Measurements from ENCODE around the gene ERH. TPM values are rescaled to one million over a fixed set of nuclear protein-coding genes. Genes with fewer than 3 reads are reported as not detected.

The ERH gene
- polyA plus RNA-seq, 3 donors: 63.6 to 67.0 (median 64.3) TPM

DNA sequence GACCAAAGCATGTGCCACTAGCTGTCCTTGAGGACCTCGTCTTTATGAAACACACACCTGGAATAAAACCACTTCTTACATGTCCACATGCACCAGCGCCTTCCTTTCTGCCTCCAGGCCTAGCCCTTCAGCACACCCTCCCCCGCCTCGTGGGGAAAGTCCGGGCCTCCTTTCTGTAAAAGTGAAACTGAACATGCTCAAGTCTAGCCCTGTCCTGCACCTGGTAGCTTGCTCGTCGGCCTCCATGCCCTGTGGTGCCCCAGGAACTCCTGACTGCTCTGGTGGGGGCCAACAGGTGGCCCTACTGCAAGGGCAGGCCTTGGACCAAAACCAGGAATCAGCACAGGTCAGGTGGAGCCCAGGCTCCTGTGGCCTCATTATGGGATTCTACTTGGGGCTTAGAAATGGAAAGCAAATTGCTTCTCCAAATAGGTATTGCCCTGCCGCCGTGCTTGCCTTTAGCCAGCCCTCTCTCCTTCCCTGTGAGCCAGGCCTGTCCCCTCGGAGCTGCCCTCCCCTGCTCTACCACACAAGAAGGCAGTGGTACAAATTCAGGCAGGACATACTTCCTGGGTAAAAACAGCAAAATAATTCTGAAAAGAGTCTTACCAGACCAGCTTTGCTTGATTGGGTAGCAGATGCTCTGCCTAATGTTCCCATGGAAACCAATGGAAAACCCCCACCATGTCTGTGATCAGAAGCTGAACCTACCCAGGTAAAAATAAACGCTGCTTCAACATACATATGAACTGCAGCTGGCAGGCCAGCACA is 43.5 kb downstream of the ERH start:
- Histone ChIP-seq H3K4me3 (replicated peaks in 1 of 3; ENCODE audit: low read depth in 2 of 3, low read length in 3 of 3) (no peak overlapping the region), H3K9ac (ENCODE audit: insufficient read depth, low read length, poor library complexity, severe bottlenecking) (no peak overlapping the region), H3K79me2 (ENCODE audit: insufficient read depth, low read length) (no peaks in the 10 kb centered on the region), H3K9me3 (replicated peaks in 1 of 2; ENCODE audit: control insufficient read depth in 1 of 2, insufficient read depth in 1 of 2, low read length in 2 of 2) (no peaks in the 10 kb centered on the region), H3K27ac (ENCODE audit: low read depth in 1 of 2, low read length in 2 of 2) (no peak overlapping the region), H3K36me3 (replicated peaks in 1 of 2; ENCODE audit: control insufficient read depth in 1 of 2, insufficient read depth in 2 of 2, low read length in 2 of 2) (no peaks in the 10 kb centered on the region), H3K27me3 (ENCODE audit: control insufficient read depth in 2 of 2, insufficient read depth in 2 of 2, low read length in 2 of 2) (no peaks in the 10 kb centered on the region), H3K4me2 (replicated peaks; ENCODE audit: extremely low read depth, low read length, poor library complexity, severe bottlenecking) (no peak overlapping the region), H2AFZ (ENCODE audit: insufficient read depth, low read depth, low read length, poor library complexity, severe bottlenecking) (peak overlapping the region; percentile 35), H4K20me1 (ENCODE audit: insufficient read depth, low read length) (no peaks in the 10 kb centered on the region), H3K4me1 (ENCODE audit: control insufficient read depth in 1 of 2, insufficient read depth in 2 of 2, low read length in 2 of 2) (peaks cover 11 to 16% of the 10 kb centered on the region in 2 donors)
- intact Hi-C loops (cut with micrococcal nuclease): no loop called here
- 76% methylated on average over 11 of the region's 11 CpGs for WGBS (ENCODE audit: insufficient coverage)
- TF ChIP-seq, protein P1, sequence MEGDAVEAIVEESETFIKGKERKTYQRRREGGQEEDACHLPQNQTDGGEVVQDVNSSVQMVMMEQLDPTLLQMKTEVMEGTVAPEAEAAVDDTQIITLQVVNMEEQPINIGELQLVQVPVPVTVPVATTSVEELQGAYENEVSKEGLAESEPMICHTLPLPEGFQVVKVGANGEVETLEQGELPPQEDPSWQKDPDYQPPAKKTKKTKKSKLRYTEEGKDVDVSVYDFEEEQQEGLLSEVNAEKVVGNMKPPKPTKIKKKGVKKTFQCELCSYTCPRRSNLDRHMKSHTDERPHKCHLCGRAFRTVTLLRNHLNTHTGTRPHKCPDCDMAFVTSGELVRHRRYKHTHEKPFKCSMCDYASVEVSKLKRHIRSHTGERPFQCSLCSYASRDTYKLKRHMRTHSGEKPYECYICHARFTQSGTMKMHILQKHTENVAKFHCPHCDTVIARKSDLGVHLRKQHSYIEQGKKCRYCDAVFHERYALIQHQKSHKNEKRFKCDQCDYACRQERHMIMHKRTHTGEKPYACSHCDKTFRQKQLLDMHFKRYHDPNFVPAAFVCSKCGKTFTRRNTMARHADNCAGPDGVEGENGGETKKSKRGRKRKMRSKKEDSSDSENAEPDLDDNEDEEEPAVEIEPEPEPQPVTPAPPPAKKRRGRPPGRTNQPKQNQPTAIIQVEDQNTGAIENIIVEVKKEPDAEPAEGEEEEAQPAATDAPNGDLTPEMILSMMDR (IDR thresholded peaks at IDR 0.05): no peak
- Mint-ChIP-seq H3K4me3 (peak overlapping the region in 1 of 2 donors; percentile 37), H3K27me3 (ENCODE audit: low read depth in 3 of 3) (peaks cover 6 to 20% (median 8%) of the 10 kb centered on the region in 3 donors), H3K27ac (peak overlapping the region in 3 of 7 donors; percentile 37 to 67 (median 63)), H3K4me1 (peaks cover 22% of the 10 kb centered on the region), H3K9me3 (no peaks in the 10 kb centered on the region), H3K36me3 (no peaks in the 10 kb centered on the region)
- DNase-seq: no peak

DNA sequence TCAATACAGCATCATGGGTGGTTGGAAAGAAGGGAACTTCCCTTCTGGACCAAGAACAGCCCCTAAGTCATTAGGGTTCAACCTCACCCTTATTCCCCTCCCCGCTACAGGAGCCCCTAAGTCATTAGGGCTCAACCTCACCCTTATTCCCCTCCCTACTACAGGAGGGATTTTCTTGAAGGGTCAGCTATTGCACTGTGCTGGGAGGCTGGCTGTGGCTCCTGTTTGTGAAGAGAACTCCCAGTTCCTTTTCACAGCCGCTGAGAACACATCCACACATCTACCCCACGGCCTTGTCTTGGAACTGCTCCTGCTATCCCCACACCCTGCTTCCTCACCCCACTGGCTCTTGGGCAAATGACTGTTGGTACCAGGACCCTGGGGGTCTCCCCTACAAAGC is 44.9 kb downstream of the ERH start:
- intact Hi-C loops (cut with micrococcal nuclease): no loop called here
- TF ChIP-seq, protein P1 (IDR thresholded peaks at IDR 0.05): no peak

More for the DNA sequence above, 44.9 kb downstream of the ERH start:
- peaks cover 5 to 15% (median 9%) of the 10 kb centered on the region in 3 donors for H3K27me3 Mint-ChIP-seq (ENCODE audit: low read depth in 3 of 3)
- no peaks in the 10 kb centered on the region for H3K36me3 Mint-ChIP-seq
- H3K79me2 ChIP-seq (ENCODE audit: insufficient read depth, low read length): no peaks in the 10 kb centered on the region
- 81% methylated on average over 2 of the region's 3 CpGs for WGBS (ENCODE audit: insufficient coverage)
- no peak overlapping the region for H3K27ac ChIP-seq (ENCODE audit: low read depth in 1 of 2, low read length in 2 of 2)
- H4K20me1 ChIP-seq (ENCODE audit: insufficient read depth, low read length): no peaks in the 10 kb centered on the region
- H3K27me3 ChIP-seq (ENCODE audit: control insufficient read depth in 2 of 2, insufficient read depth in 2 of 2, low read length in 2 of 2): no peaks in the 10 kb centered on the region
- H3K9me3 Mint-ChIP-seq: no peaks in the 10 kb centered on the region
- no peak for DNase-seq
- H3K4me1 ChIP-seq (ENCODE audit: control insufficient read depth in 1 of 2, insufficient read depth in 2 of 2, low read length in 2 of 2): peaks cover 11 to 16% of the 10 kb centered on the region in 2 donors
- H3K36me3 ChIP-seq (replicated peaks in 1 of 2; ENCODE audit: control insufficient read depth in 1 of 2, insufficient read depth in 2 of 2, low read length in 2 of 2): no peaks in the 10 kb centered on the region
- no peak overlapping the region for H3K4me2 ChIP-seq (replicated peaks; ENCODE audit: extremely low read depth, low read length, poor library complexity, severe bottlenecking)
- H3K9ac ChIP-seq (ENCODE audit: insufficient read depth, low read length, poor library complexity, severe bottlenecking): no peak overlapping the region
- no peaks in the 10 kb centered on the region for H3K9me3 ChIP-seq (replicated peaks in 1 of 2; ENCODE audit: control insufficient read depth in 1 of 2, insufficient read depth in 1 of 2, low read length in 2 of 2)
- peaks cover 19% of the 10 kb centered on the region for H3K4me1 Mint-ChIP-seq
- no peak overlapping the region for H2AFZ ChIP-seq (ENCODE audit: insufficient read depth, low read depth, low read length, poor library complexity, severe bottlenecking)
- H3K27ac Mint-ChIP-seq: peak overlapping the region in 1 of 7 donors; percentile 86
- H3K4me3 ChIP-seq (replicated peaks in 1 of 3; ENCODE audit: low read depth in 2 of 3, low read length in 3 of 3): no peak overlapping the region
- H3K4me3 Mint-ChIP-seq: no peak overlapping the region
